Upper lobe of left lung (tissue), 4 donors: ENCODE measurements around the gene LRRC7.

Experiments used
- EP300 ChIP-seq, 4 donors: sonication (generic); formaldehyde crosslinking; IDR thresholded peaks; one replicate each; pipeline ENCODE4 v1.5.1; 2017; ENCODE audit warnings: antibody characterized with exemption in 4 of 4, control low read depth in 2 of 4
- POLR2A ChIP-seq, 4 donors: fragments of 450-650 bp; IDR thresholded peaks; one replicate each; pipeline ENCODE4 v1.5.1; 2016 to 2017; ENCODE audit warnings: antibody characterized with exemption in 4 of 4, mild to moderate bottlenecking in 2 of 4
- TF ChIP-seq, protein P1 (sequence below), 6 experiments: fragments of 450-650 bp in 4 of 6; fragments of 200-600 bp in 2 of 6; sonication (generic) in 2 of 6; IDR thresholded peaks; one replicate each; pipeline ENCODE4 v1.5.1; 2016 to 2019; ENCODE audit warnings: antibody characterized with exemption in 6 of 6

DNA sequence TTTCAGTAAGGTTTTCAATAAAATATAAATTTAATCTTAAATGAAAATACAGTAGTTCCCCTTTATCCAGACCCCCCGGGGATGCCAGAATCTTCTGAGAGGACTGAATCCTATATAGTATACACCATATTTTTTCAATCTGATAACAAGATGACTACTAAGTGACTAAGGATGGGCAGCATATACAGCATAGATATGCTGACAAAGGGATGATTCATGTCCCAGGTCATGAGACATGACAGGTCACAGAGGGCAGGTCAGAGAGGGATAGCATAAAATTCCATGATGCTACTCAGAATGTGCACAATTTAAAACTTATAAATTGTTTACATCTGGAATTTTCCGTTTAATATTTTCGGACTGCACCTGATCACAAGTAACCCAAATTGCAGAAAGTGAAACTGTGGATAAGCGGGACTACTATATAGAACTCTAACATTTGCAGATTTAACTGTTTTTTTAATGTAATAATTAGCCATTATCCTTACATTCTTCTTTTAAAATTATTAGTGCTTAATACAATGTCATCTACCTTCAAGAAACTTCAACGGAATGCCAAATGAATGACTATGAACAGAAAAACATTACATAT, 588.9 kb downstream of the LRRC7 start:
- no peak for TF ChIP-seq POLR2A (IDR thresholded peaks at IDR 0.05)
- TF ChIP-seq, protein P1, sequence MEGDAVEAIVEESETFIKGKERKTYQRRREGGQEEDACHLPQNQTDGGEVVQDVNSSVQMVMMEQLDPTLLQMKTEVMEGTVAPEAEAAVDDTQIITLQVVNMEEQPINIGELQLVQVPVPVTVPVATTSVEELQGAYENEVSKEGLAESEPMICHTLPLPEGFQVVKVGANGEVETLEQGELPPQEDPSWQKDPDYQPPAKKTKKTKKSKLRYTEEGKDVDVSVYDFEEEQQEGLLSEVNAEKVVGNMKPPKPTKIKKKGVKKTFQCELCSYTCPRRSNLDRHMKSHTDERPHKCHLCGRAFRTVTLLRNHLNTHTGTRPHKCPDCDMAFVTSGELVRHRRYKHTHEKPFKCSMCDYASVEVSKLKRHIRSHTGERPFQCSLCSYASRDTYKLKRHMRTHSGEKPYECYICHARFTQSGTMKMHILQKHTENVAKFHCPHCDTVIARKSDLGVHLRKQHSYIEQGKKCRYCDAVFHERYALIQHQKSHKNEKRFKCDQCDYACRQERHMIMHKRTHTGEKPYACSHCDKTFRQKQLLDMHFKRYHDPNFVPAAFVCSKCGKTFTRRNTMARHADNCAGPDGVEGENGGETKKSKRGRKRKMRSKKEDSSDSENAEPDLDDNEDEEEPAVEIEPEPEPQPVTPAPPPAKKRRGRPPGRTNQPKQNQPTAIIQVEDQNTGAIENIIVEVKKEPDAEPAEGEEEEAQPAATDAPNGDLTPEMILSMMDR (IDR thresholded peaks at IDR 0.05): no peak
- no peak for TF ChIP-seq EP300 (IDR thresholded peaks at IDR 0.05)
